SHP77 treated with DMSO at 0.1 percent for 48 hours (cell line): Measurements from ENCODE around the gene INS.
"Not testable (repeated sequence)": the region's sequence is repeated elsewhere in the genome, so short reads cannot be mapped to it uniquely, and the experiment has no call there.

ENCODE experiments used
- DNase-seq: peaks from one replicate; lab custom pipeline; 2025; lab: John Stamatoyannopoulos, UW

Gene INS

GRCh38 chr11:2132874-2133240 lies 28.2 kb downstream of the INS start:
- DNase-seq = no peak

DNA sequence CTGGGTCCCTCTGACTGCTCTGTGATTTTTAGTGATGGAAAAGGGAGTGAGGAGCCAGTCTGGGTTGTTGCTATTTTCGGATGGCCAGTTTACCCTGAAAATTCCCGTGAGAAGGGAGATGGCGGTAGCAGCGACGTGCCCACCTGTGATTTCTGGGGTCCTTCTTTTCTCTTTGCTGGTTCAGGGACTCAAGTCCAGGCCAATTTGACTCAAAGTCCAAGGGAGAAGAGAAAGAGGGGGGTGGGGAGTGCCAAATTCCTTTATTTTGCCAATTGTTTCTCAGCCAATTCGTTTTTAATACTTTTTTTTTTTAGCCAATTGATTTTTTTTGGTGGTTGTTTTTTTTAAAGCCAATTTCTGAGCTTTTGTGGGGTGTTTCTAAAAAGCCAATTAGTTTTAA lies 28.8 kb downstream of the INS start:
- no peak for DNase-seq

DNA sequence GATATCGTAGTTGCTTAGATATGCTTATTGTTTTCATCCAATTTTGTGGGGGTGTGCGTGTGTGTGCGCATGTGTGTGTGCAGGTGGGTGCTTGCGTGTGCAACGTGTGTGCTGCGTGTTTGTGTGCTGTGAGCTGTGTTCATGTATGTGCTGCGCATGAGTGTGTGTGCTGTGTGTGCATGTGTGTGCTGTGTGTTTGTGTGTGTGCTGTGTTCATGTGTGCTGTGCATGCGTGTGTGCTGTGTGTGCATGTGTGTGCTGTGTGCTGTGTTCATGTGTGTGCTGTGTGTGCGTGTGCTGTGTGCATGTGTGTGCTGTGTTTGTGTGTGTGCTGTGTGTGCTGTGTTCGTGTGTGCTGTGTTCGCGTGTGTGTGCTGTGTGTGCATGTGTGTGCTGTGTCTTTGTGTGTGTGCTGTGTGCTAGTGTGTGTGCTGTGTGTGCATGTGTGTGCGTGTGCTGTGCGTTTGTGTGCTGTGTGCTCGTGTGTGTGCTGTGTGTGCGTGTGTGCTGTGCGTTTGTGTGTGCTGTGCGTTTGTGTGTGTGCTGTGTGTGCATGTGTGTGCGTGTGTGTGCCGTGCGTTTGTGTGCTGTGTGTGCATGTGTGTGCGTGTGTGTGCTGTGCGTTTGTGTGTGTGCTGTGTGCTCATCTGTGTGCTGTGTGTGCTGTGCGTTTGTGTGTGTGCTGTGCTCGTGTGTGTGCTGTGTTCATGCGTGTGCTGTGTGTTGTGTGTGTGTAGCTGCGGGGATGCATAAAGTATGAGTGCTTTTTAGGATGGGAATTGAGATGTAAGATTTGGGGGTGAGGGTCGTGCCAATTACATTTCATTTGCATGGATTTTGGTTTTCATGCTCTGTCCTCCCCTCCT lies 29.4 kb downstream of the INS start:
- no peak for DNase-seq

GRCh38 chr11:2130881-2131352 lies 30.1 kb downstream of the INS start:
- DNase-seq = no peak

GRCh38 chr11:2129699-2130366 lies 31.2 kb downstream of the INS start:
- no peak for DNase-seq

GRCh38 chr11:2129308-2129698 lies 31.7 kb downstream of the INS start:
- DNase-seq = no peak

- no peak for DNase-seq
These were observed 32.3 kb downstream of the INS start for GRCh38 chr11:2128511-2129307.

DNA sequence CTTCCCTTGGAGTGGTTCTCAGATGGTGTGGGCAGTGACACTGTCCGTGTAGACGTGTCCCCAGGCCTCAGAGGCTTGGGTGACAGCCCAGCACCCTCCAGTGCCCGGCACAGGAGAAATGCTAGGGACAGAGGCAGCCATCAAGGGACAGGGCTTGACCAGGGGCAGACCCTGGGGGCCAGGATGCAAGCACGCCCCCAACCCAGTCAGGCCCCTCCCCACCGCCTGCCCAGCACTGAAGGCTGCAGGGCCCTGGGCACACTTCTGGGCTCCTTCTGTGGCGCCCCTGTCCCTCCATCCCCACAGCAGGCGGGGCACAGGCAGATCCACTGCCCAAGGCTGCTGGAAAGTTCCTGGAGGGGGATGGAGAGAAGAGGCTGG lies 32.9 kb downstream of the INS start:
- no peak for DNase-seq

- DNase-seq = no peak
These were observed 33.4 kb downstream of the INS start for GRCh38 chr11:2127482-2128129.

GRCh38 chr11:2126520-2127085 lies 34.4 kb downstream of the INS start:
- no peak for DNase-seq

GRCh38 chr11:2124736-2125484 lies 36.1 kb downstream of the INS start:
- DNase-seq = not testable (repeated sequence)

DNA sequence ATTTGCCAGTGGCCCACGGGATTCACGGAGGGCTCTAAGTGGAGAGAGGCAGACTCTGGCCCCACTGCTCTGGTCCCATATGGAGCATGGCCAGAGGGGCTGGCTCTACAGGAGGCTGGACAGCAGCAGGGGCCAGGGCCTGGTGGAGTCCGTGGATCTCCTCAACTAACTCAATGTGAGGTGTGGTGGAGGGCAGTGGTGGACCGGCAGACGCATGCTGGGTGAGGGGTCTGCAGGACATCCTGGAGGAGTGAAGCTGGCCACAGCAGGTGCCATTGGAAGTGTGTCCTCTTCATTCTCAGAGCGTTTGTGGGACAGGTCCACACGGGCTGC lies 37.4 kb downstream of the INS start:
- no peak for DNase-seq

DNA sequence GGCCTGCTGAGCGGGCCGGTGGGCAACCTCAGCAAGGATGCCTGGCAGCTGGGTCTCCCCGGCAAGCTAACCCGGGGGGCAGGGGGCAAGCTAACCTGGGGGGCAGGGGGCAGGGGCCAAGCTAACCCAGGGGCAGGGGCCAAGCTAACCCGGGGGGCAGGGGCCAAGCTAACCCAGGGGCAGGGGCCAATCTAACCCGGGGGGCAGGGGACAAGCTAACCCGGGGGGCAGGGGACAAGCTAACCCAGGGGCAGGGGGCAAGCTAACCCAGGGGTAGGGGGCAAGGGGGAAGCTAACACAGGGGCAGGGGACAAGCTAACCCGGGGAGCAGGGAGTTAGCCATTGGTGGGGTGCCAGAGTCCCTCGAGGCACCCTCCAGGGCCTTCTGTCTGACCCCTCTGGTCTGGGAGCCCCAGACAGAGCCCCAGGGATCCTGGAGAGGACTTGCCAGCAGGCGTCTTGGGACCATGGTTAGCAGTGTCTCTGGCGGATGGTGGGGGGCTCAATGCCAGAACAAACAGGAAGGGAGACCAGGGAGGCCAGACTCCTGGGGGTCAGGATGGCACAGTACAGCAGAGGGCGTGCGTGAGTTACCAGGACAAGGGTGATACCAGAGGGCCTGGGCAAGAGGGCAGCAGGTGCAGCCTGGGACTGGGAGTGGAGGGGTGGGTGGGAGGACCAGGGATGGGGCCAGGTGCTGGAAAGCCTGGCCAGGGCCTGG lies 37.9 kb downstream of the INS start:
- DNase-seq = no peak

DNA sequence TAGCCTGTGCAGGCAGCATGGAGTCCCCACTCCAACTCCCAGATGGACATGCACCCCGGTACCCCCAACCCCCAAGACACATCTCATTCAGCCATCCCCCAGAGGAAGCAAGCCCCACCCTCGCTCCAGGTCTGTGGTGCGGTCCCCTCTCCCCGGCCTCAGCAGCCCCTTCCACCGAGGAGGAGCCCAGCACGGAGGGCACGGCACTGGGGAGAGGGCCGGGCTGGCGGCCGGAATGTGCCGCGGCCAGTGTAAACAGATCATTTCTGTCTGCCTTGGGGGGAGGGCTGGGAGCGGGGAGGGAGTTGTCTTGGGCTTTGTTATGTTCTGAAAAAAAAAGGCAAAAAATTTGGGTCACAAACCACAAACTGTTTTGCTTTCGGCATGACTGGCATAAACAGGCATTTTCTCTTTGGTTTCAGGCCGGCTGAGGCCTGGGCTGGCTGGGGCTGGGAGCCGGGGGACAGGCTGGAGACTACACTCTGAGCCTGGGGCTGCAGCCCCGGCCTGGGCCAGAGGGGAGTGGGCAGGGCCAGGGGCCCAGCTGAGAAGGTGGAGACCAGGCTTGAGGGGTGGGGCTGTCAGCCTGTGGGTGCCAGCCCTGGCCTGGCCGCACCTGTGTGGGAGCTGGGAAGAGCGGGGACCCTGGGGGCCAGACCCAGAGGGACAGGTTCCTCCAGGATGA lies 38.6 kb downstream of the INS start:
- DNase-seq = no peak

DNA sequence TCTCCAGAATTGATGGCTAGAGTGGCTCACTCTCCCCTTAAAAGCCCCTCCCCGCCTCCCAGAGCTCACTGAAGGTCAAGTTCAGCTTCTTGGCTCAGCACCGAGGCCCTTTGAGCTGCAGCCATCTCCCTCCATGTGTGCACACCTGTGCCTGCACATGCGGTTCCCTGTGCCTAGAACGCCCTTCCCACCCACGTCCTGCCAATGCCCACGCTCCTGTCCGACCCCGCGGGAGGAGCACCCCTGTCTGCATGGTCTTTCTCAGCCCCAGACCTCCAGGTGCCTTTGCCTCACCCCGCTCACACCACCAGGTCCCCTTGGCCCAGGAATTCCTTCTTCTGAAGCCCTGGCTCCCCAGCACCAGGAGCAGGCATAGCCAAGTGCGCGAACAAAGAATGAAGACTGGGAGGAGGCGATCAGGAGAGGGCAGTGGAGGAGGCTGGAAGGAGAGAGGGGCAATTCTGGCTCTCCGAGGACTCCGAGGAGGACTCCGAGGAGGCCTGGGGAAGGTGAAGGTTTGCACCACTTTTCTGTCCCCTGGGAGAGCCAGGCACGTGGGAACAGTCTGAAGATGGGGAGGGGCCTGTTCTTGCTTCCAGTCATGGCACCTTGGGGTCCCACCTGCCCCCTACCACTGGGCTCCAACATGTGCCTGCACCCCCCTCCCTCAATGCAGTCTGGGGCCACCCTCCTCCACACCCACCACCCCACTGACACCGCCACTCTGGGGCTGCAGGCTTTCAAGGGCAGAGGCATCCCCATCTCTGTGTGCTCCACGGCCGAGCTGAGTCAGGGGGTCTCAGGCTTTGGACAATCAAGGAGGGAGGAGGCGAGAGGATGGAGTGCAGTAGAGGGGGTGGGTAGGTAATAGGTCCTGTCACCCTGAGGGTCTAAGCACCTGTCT lies 39.5 kb downstream of the INS start:
- DNase-seq = no peak

- DNase-seq = no peak
These were observed 40.5 kb downstream of the INS start for GRCh38 chr11:2120359-2121100.

GRCh38 chr11:2118677-2119076 lies 42.3 kb downstream of the INS start:
- no peak for DNase-seq

- no peak for DNase-seq
These were observed 44.3 kb downstream of the INS start for GRCh38 chr11:2116680-2117079.
